Choroid plexus epithelial cell (primary cell): ENCODE data around the gene ZMYM2.
"Not testable (repeated sequence)": the region's sequence is repeated elsewhere in the genome, so short reads cannot be mapped to it uniquely, and the experiment has no call there.

ENCODE experiments used
- DNase-seq: peaks from one replicate; pipeline ENCODE4 v3.0.0-alpha.2; 2010; ENCODE audit warnings: low read depth
- H3K4me3 ChIP-seq: 2 replicates; pipeline ENCODE4 v1.5.1; 2011; ENCODE audit warnings: low read depth, mild to moderate bottlenecking, control low read depth, low read length, moderate library complexity
- CTCF ChIP-seq: conservative IDR thresholded peaks from 2 replicates; pipeline ENCODE4 v1.5.1; 2011; ENCODE audit warnings: low read depth, mild to moderate bottlenecking, control low read depth, inconsistent platforms, low read length, moderate library complexity

Gene ZMYM2

GRCh38 chr13:20019043-20019442 is 60.5 kb downstream of the ZMYM2 start:
- no peak for DNase-seq
- TF ChIP-seq CTCF: no peak
- no peak overlapping the region for H3K4me3 ChIP-seq

- TF ChIP-seq CTCF: no peak
- DNase-seq: no peak
- no peak overlapping the region for H3K4me3 ChIP-seq
These were observed 66.2 kb downstream of the ZMYM2 start for GRCh38 chr13:20024702-20025101.

DNA sequence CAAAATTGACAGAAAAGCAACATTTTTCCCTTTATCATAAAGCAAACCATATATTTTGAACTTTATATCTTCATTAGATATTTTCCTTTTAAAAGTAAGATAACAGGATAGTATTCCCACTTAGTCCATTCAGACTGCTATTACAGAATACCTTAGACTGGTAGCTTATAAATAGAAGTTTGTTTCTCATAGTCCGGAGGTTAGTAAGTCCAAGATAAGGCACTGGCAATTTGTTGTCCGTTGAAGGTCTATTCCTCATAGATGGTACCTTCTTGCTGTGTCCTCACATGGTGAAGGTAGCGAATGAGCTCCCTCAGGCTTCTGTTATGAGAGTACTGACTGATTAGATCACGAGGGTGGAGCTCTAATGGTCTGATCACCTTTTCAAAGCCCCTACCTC is 70.4 kb downstream of the ZMYM2 start:
- TF ChIP-seq CTCF: no peak
- H3K4me3 ChIP-seq: no peak overlapping the region
- DNase-seq: no peak

DNA sequence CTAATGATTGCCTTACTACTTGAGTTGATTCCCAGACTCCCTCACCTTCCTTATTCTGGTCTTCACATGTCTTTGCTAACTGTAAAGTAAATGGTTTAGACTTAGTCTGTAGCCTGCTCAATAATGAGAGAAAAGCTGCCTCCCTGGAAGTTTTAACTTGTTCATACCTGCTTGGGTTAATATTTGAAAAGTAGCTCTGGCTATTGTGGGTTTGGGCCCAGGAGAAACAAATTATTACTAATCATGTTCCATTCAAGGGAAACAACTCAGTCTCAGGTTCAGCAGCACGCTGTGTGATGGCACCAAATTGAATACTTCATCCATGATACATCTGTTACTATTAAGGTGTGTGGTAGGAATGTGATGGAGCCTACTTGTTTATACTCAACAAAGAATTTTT is 75.0 kb downstream of the ZMYM2 start:
- H3K4me3 ChIP-seq: no peak overlapping the region
- no peak for TF ChIP-seq CTCF
- no peak for DNase-seq

DNA sequence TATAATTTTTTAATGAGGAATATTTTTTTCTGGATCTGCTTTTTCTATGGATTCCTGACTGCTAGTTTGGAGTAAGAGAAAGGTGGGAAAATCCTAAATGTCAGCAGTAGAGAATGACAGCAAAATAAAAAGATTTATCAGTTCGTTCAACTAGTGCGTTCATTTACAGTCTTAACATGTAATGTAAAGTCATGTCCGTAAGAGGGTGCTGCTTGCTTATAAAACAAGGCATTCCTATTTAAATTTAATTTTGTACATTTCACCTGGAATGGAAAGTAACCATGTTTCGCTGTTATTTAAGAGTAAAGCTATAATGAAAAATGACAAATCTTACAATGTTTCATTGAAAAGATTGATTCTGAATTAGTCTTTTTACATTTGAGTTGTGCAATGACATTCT is 76.6 kb downstream of the ZMYM2 start:
- no peak for TF ChIP-seq CTCF
- peak; percentile 26 for DNase-seq

DNA sequence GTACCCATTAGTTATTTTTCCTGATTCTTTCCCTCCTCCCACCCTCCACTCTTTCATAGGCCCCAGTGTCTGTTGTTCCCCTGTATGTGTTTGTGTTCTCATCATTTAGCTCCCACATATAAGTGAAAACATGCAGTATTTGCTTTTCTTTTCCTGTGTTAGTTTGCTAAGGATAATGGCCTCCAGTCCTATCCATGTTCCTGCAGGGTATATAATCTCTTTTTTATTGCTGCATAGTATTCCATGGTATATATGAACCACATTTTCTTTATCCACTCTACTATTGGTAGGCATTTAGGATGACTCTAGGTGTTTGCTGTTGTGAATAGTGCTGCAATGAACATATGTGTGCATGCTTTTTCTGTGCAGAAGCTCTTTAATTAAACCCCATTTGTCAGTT is 79.4 kb downstream of the ZMYM2 start:
- no peak for DNase-seq
- TF ChIP-seq CTCF: no peak
- no peak overlapping the region for H3K4me3 ChIP-seq

More for the DNA sequence above, 76.6 kb downstream of the ZMYM2 start:
- H3K4me3 ChIP-seq: no peak overlapping the region

DNA sequence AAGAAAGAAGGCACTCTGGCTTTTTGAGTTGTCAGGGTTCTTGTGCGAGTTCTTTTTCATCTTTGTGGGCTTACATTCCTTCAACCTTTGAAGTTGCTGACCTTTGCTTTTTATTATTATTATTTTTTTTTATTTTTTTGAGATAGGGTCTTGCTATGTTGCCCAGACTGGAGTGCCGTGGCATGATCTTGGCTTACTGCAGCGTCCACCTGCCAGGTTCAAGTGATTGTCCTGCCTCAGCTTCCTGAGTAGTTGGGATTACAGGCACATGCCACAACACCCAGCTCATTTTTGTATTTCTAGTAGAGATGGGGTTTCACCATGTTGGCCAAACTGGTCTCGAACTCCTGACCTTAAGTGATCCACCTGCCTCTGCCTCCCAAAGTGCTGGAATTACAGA is 84.1 kb downstream of the ZMYM2 start:
- not testable (repeated sequence) for H3K4me3 ChIP-seq, DNase-seq
